Activated T-cell treated with anti-CD3 and anti-CD28 coated beads, Interleukin-2, amount 50 U/mL, for 72 hours (primary cell): ENCODE results near the gene PYGO2. TPM values are rescaled to one million over a fixed set of nuclear protein-coding genes. Genes with fewer than 3 reads are reported as not detected.
"Not testable (repeated sequence)": the region's sequence is repeated elsewhere in the genome, so short reads cannot be mapped to it uniquely, and the experiment has no call there.

Experiments
- ATAC-seq, 2 donors: fragments of 150-1000 bp; cut with Tn5 transposase; replicated peaks in 1 of 2; 2 replicates each; pipeline ENCODE4 v1.10.0; 2021; ENCODE audit warnings: moderate library complexity in 2 of 2, mild to moderate bottlenecking in 1 of 2
- DNase-seq, 2 donors: peaks; one replicate each; pipeline ENCODE4 v3.0.0; 2021 to 2022; ENCODE audit warnings: mixed read lengths in 1 of 2
- H3K27ac Mint-ChIP-seq: one replicate; pipeline ENCODE4 v1.8.0; 2022; ENCODE audit warnings: mild to moderate bottlenecking, moderate library complexity, mixed read lengths
- H3K27me3 Mint-ChIP-seq: one replicate; pipeline ENCODE4 v1.8.0; 2022; ENCODE audit warnings: low read depth, mixed read lengths
- H3K36me3 Mint-ChIP-seq, 2 donors: one replicate each; pipeline ENCODE4 v1.8.0; 2022; ENCODE audit warnings: mixed read lengths in 2 of 2, mild to moderate bottlenecking in 1 of 2; ENCODE audit not compliant: insufficient read depth in 2 of 2
- H3K4me1 Mint-ChIP-seq: one replicate; pipeline ENCODE4 v1.8.0; 2022; ENCODE audit warnings: low read depth, mixed read lengths
- H3K4me3 Mint-ChIP-seq, 2 donors: one replicate each; pipeline ENCODE4 v1.8.0; 2022; ENCODE audit warnings: mild to moderate bottlenecking in 2 of 2, mixed read lengths in 2 of 2, moderate library complexity in 2 of 2
- H3K9me3 Mint-ChIP-seq, 2 donors: one replicate each; pipeline ENCODE4 v1.8.0; 2022; ENCODE audit warnings: mixed read lengths in 2 of 2
- total RNA-seq, 2 donors: library from RNA; stranded (reverse); gene quantifications; one replicate each; pipeline ENCODE4 v1.2.3, GENCODE V29; 2022

PYGO2 gene
- total RNA-seq, 2 donors from 2014 or later: 43.6 to 45.3 TPM

DNA sequence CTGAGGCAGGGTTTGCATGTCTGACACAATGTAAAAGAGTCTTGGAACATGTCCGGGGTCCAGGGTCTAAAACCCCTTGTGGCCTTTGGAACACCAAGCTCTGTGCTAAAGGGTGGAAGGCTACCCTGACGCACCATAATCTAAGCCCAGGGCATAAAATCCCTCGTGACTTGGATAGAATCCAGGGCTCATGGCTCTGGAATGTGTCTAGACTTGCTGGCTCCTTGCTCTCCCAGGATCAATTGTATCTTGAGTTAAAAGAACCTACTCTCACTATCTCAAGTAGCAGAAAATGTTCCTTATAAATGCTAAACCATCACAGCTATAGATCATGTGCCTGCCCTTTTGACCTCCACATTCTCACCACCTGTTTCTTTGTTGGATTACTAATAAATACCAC, 53.5 kb downstream of the PYGO2 start:
- DNase-seq, H3K9me3 Mint-ChIP-seq, H3K4me1 Mint-ChIP-seq: not testable (repeated sequence)

More for the DNA sequence above, 53.5 kb downstream of the PYGO2 start:
- H3K27me3 Mint-ChIP-seq, H3K27ac Mint-ChIP-seq, H3K36me3 Mint-ChIP-seq, ATAC-seq, H3K4me3 Mint-ChIP-seq: not testable (repeated sequence)

Other genes starting within 250 kb of the PYGO2 start
- under 1 TPM; 0.10 to 0.42 TPM for gene KCNN3, start 91.5 kb downstream of the PYGO2 start, total RNA-seq
- gene PMVK, start 25.1 kb downstream of the PYGO2 start, total RNA-seq: 10 to 100 TPM; 32.4 to 34.6 TPM
- 10 to 100 TPM; 28.0 to 48.0 TPM for gene PBXIP1, start 5.7 kb downstream of the PYGO2 start, total RNA-seq
- gene SHC1, start 9.0 kb upstream of the PYGO2 start, total RNA-seq: 10 to 100 TPM; 55.8 to 58.6 TPM
- 100 to 1,000 TPM; 251 to 304 TPM for gene CKS1B, start 12.9 kb upstream of the PYGO2 start, total RNA-seq
- 10 to 100 TPM; 45.5 to 55.1 TPM for gene FLAD1, start 21.6 kb upstream of the PYGO2 start, total RNA-seq
- gene LENEP, start 31.8 kb upstream of the PYGO2 start, total RNA-seq: 1 to 10 TPM in 1 of 2 donors, under 1 TPM in 1; 0.65 to 2.3 TPM
- gene ZBTB7B, start 41.0 kb upstream of the PYGO2 start, total RNA-seq: 100 to 1,000 TPM; 129 to 141 TPM
- gene DCST2, start 72.0 kb upstream of the PYGO2 start, total RNA-seq: 1 to 10 TPM; 1.1 to 1.4 TPM
- under 1 TPM in 1 of 2 donors, not detected in 1; 0.10 TPM for gene DCST1, start 72.0 kb upstream of the PYGO2 start, total RNA-seq
- 10 to 100 TPM; 40.8 to 42.1 TPM for gene ADAM15, start 89.5 kb upstream of the PYGO2 start, total RNA-seq
- gene EFNA4, start 102.0 kb upstream of the PYGO2 start, total RNA-seq: 1 to 10 TPM; 3.4 to 4.0 TPM
- 1 to 10 TPM; 4.1 to 4.7 TPM for gene EFNA3, start 117.1 kb upstream of the PYGO2 start, total RNA-seq
- 1 to 10 TPM in 1 of 2 donors, under 1 TPM in 1; 1.00 to 1.4 TPM for gene EFNA1, start 166.1 kb upstream of the PYGO2 start, total RNA-seq
- 10 to 100 TPM; 65.0 to 66.3 TPM for gene SLC50A1, start 174.1 kb upstream of the PYGO2 start, total RNA-seq
- gene DPM3, start 178.7 kb upstream of the PYGO2 start, total RNA-seq: 10 to 100 TPM; 49.4 to 58.9 TPM
- 100 to 1,000 TPM; 199 to 203 TPM for gene KRTCAP2, start 211.5 kb upstream of the PYGO2 start, total RNA-seq
- gene TRIM46, start 212.1 kb upstream of the PYGO2 start, total RNA-seq: 1 to 10 TPM; 8.6 to 9.8 TPM
- 10 to 100 TPM; 24.7 to 28.7 TPM for gene THBS3, start 246.1 kb upstream of the PYGO2 start, total RNA-seq
- gene MTX1, start 246.9 kb upstream of the PYGO2 start, total RNA-seq: 10 to 100 TPM; 25.5 to 27.4 TPM